Urinary bladder (tissue), 4 donors: ENCODE data around the gene BTBD9. TPM values are rescaled to one million over a fixed set of nuclear protein-coding genes. Genes with fewer than 3 reads are reported as not detected.

Experiments used
- DNase-seq: peaks from one replicate; pipeline ENCODE4 v3.0.0-alpha.2; 2015; ENCODE audit errors: extremely low spot score
- H3K27ac ChIP-seq: one replicate; pipeline ENCODE4 v1.5.1; 2013; ENCODE audit warnings: low read depth, mild to moderate bottlenecking, moderate library complexity
- H3K36me3 ChIP-seq: one replicate; pipeline ENCODE4 v1.6.1; 2013; ENCODE audit warnings: mild to moderate bottlenecking, moderate library complexity; ENCODE audit not compliant: insufficient read depth
- H3K4me1 ChIP-seq: one replicate; pipeline ENCODE4 v1.6.1; 2013; ENCODE audit warnings: mild to moderate bottlenecking, moderate library complexity; ENCODE audit not compliant: insufficient read depth
- H3K4me3 ChIP-seq: one replicate; pipeline ENCODE4 v1.5.1; 2013; ENCODE audit warnings: low read depth, low read length
- WGBS: extraction: QIAGEN DNeasy Blood & Tissue Kit; methylation state at CpG from one replicate; pipeline ENCODE4 v1.1.7; 2013; 5-methylcytosine and 5-hydroxymethylcytosine counted together
- polyA plus RNA-seq: library from polyadenylated mRNA; stranded (reverse); fragments of 200-250 nt; gene quantifications from one replicate; pipeline ENCODE4 v1.2.3, GENCODE V29; 2013
- total RNA-seq: library from RNA; depleted of rRNA; stranded (reverse); fragments of >200 nt; gene quantifications from one replicate; pipeline ENCODE4 v1.2.3, GENCODE V29; 2014
- donor health status: healthy with polysubstance abuse.
- donor health status: healthy.

BTBD9 gene
- total and polyA plus RNA-seq, 2 donors = 5.3 to 34.2 TPM

GRCh38 chr6:38509713-38510112 lies 130.0 kb downstream of the BTBD9 start:
- no peak for DNase-seq
- Histone ChIP-seq H3K4me3 (no peak overlapping the region), H3K36me3 (no peaks in the 10 kb centered on the region), H3K27ac (no peak overlapping the region), H3K4me1 (peaks cover 1% of the 10 kb centered on the region)
- 90% methylated on average over 1 of the region's 1 CpG for WGBS

DNA sequence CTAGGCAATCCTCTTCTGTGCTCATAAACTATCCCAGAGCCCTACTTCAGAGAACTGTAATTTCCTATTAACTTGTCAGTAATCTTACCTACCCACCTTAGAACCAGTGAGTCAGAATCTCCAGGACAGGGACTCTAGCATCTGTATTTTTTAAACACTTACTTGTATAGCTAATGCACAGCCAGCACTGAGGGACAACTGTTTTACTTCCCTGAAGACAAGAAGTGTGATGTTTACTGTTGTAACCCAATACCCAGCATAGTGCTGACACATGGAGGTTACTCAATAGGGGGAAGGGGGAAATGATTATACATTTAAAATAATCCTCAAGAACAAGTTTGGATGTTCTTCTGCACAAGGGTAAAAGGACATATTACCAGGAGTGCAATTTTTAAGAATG lies 130.8 kb downstream of the BTBD9 start:
- no peaks in the 10 kb centered on the region for H3K36me3 ChIP-seq
- H3K27ac ChIP-seq = no peak overlapping the region
- DNase-seq = no peak
- H3K4me3 ChIP-seq = no peak overlapping the region
- no peaks in the 10 kb centered on the region for H3K4me1 ChIP-seq

GRCh38 chr6:38508286-38508685 lies 131.4 kb downstream of the BTBD9 start:
- no peak overlapping the region for H3K4me3 ChIP-seq
- no peak for DNase-seq
- H3K36me3 ChIP-seq = no peaks in the 10 kb centered on the region
- no peak overlapping the region for H3K27ac ChIP-seq
- WGBS = 91% methylated on average over 2 of the region's 2 CpGs
- H3K4me1 ChIP-seq = no peaks in the 10 kb centered on the region

GRCh38 chr6:38507173-38507572 lies 132.6 kb downstream of the BTBD9 start:
- H3K36me3 ChIP-seq = no peaks in the 10 kb centered on the region
- H3K4me3 ChIP-seq = no peak overlapping the region
- no peak overlapping the region for H3K27ac ChIP-seq
- no peaks in the 10 kb centered on the region for H3K4me1 ChIP-seq
- no peak for DNase-seq

- no peak overlapping the region for H3K27ac ChIP-seq
- H3K36me3 ChIP-seq = no peaks in the 10 kb centered on the region
- no peak for DNase-seq
- 97% methylated on average over 5 of the region's 5 CpGs for WGBS
- no peak overlapping the region for H3K4me3 ChIP-seq
- no peaks in the 10 kb centered on the region for H3K4me1 ChIP-seq
Observed at GRCh38 chr6:38505826-38506225, 133.9 kb downstream of the BTBD9 start.

- WGBS = 88% methylated on average over 3 of the region's 3 CpGs
- no peak for DNase-seq
- Histone ChIP-seq H3K4me1 (no peaks in the 10 kb centered on the region), H3K4me3 (no peak overlapping the region), H3K36me3 (no peaks in the 10 kb centered on the region), H3K27ac (no peak overlapping the region)
Observed at GRCh38 chr6:38504996-38505395, 134.7 kb downstream of the BTBD9 start.

- Histone ChIP-seq H3K27ac (no peak overlapping the region), H3K4me1 (no peaks in the 10 kb centered on the region), H3K36me3 (no peaks in the 10 kb centered on the region), H3K4me3 (no peak overlapping the region)
- 76% methylated on average over 6 of the region's 6 CpGs for WGBS
- no peak for DNase-seq
Observed at GRCh38 chr6:38503960-38504682, 135.6 kb downstream of the BTBD9 start.

- Histone ChIP-seq H3K4me3 (no peak overlapping the region), H3K27ac (no peak overlapping the region), H3K36me3 (no peaks in the 10 kb centered on the region), H3K4me1 (no peaks in the 10 kb centered on the region)
- WGBS = 89% methylated on average over 5 of the region's 5 CpGs
- no peak for DNase-seq
Observed at GRCh38 chr6:38503032-38503773, 136.5 kb downstream of the BTBD9 start.

- Histone ChIP-seq H3K36me3 (no peaks in the 10 kb centered on the region), H3K4me1 (no peaks in the 10 kb centered on the region), H3K27ac (no peak overlapping the region), H3K4me3 (no peak overlapping the region)
- WGBS = 91% methylated on average over 4 of the region's 4 CpGs
- no peak for DNase-seq
Observed at GRCh38 chr6:38502423-38502822, 137.3 kb downstream of the BTBD9 start.

DNA sequence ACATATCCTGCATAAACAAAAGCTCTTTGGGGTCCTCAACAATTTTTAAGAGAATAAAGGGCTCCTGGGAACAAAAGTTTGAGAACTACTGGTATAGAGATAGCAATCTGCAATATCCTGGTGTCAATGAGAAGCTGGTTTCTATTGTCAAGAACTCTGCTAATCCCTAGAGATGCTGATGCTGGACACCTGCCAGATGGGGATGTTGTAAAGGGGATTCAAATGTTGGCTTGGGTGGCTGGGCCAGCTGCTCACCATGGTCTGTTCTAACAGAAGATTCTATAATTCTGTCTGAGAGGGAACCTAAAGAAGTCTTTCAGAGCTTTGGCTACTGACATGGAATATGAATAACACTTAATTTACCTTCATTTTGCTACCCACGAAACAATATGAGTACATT lies 137.8 kb downstream of the BTBD9 start:
- Histone ChIP-seq H3K36me3 (no peaks in the 10 kb centered on the region), H3K4me3 (no peak overlapping the region), H3K4me1 (no peaks in the 10 kb centered on the region), H3K27ac (no peak overlapping the region)
- WGBS = 97% methylated on average over 1 of the region's 1 CpG
- no peak for DNase-seq

- no peak for DNase-seq
- H3K4me3 ChIP-seq = no peak overlapping the region
- H3K36me3 ChIP-seq = peaks cover 3% of the 10 kb centered on the region
- H3K27ac ChIP-seq = no peak overlapping the region
- H3K4me1 ChIP-seq = no peaks in the 10 kb centered on the region
- 66% methylated on average over 5 of the region's 5 CpGs for WGBS
Observed at GRCh38 chr6:38499529-38500096, 140.1 kb downstream of the BTBD9 start.

GRCh38 chr6:38498805-38499445 lies 140.8 kb downstream of the BTBD9 start:
- H3K36me3 ChIP-seq = peaks cover 3% of the 10 kb centered on the region
- no peak overlapping the region for H3K27ac ChIP-seq
- WGBS = 72% methylated on average over 5 of the region's 5 CpGs
- no peak overlapping the region for H3K4me3 ChIP-seq
- no peak for DNase-seq
- H3K4me1 ChIP-seq = no peaks in the 10 kb centered on the region

- WGBS = 92% methylated on average over 1 of the region's 1 CpG
- Histone ChIP-seq H3K27ac (no peak overlapping the region), H3K4me1 (no peaks in the 10 kb centered on the region), H3K36me3 (peaks cover 3% of the 10 kb centered on the region), H3K4me3 (no peak overlapping the region)
- no peak for DNase-seq
Observed at GRCh38 chr6:38498085-38498484, 141.6 kb downstream of the BTBD9 start.

DNA sequence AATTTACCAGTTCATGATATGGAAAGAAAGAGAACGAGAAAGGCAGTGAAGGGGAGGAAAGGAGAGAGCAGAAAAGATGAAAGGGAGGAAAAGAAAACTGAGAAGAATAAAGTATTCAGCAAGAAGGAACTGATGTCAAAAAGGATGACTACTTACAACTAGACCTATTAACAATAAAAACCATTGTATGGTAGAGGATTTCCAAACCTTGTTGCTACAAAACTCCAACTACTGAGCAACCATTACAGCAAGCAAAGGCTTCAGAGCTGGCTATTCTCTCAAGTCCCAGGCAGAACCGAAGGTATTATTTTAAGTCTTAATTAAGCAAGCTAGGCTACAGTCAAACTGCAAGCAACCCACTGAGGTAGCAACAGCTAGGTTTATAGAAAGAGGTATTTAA lies 142.2 kb downstream of the BTBD9 start:
- Histone ChIP-seq H3K4me3 (no peak overlapping the region), H3K4me1 (no peaks in the 10 kb centered on the region), H3K27ac (no peak overlapping the region), H3K36me3 (peaks cover 3% of the 10 kb centered on the region)
- 88% methylated on average over 2 of the region's 2 CpGs for WGBS
- DNase-seq = no peak
